ENCODE data around the gene TYROBP. TPM values are rescaled to one million over a fixed set of nuclear protein-coding genes. Genes with fewer than 3 reads are reported as not detected.

TYROBP gene
- total and polyA plus RNA-seq, 2 of the 4 experiments (the other 2 are of a cell fraction): not detected

- no peak for DNase-seq
- TF ChIP-seq MAZ (IDR thresholded peaks at IDR 0.05; ENCODE audit: borderline replicate concordance, low read depth, low read length) (no peak), RAD21 (IDR thresholded peaks at IDR 0.05; ENCODE audit: low read length) (no peak), CEBPB (IDR thresholded peaks at IDR 0.05; ENCODE audit: low read depth, low read length) (no peak)
- Histone ChIP-seq H3K79me1 (ENCODE audit: low read depth in 1 of 2, low read length in 2 of 2) (no peaks in the 10 kb centered on the region), H4K8ac (ENCODE audit: low read depth in 2 of 2, low read length in 2 of 2) (no peak overlapping the region), H4K91ac (ENCODE audit: insufficient read depth, low read depth, low read length) (no peak overlapping the region), H2BK120ac (ENCODE audit: low read depth, low read length) (no peak overlapping the region), H2BK15ac (ENCODE audit: low read depth, low read length) (no peak overlapping the region), H4K20me1 (ENCODE audit: insufficient read depth, low read length) (no peaks in the 10 kb centered on the region; the same call in 1 of the 2 replicates), H3K14ac (replicated peaks; ENCODE audit: low read depth, low read length) (no peak overlapping the region), H2BK5ac (ENCODE audit: low read depth, low read length, poor library complexity, severe bottlenecking) (no peak overlapping the region), H2AFZ (replicated peaks; ENCODE audit: low read length, poor library complexity) (no peak overlapping the region), H3K4ac (ENCODE audit: low read depth, low read length) (no peak overlapping the region), H3K4me3 (ENCODE audit: insufficient read depth, low read depth, low read length) (no peak overlapping the region), H2AK5ac (ENCODE audit: low read depth, low read length) (no peak overlapping the region), H3K9me3 (ENCODE audit: control insufficient read depth, insufficient read depth, low read length) (no peaks in the 10 kb centered on the region), H3K27ac (ENCODE audit: insufficient read depth, low read length) (no peak overlapping the region), H3K18ac (ENCODE audit: low read depth, low read length) (no peak overlapping the region), H2BK20ac (ENCODE audit: low read depth, low read length) (no peak overlapping the region), H3K4me2 (ENCODE audit: low read depth, low read length) (no peak overlapping the region), H2AK9ac (replicated peaks; ENCODE audit: low read depth, low read length, poor library complexity) (no peak overlapping the region), H4K5ac (ENCODE audit: low read depth, low read length) (no peak overlapping the region), H3K56ac (ENCODE audit: extremely low read depth, insufficient read depth, low read length) (no peak overlapping the region), H3K23ac (ENCODE audit: low read depth, low read length) (no peak overlapping the region), H3K4me1 (ENCODE audit: control insufficient read depth, insufficient read depth, low read length) (no peaks in the 10 kb centered on the region; the same call in 1 of the 2 replicates), H3K9ac (ENCODE audit: low read depth, low read length) (no peak overlapping the region), H3K27me3 (ENCODE audit: control insufficient read depth, insufficient read depth, low read length) (peaks cover 74% of the 10 kb centered on the region), H3K9me1 (ENCODE audit: insufficient read depth, low read length) (no peaks in the 10 kb centered on the region), H3K36me3 (ENCODE audit: control insufficient read depth, insufficient read depth, low read length) (no peaks in the 10 kb centered on the region)
- ChIA-PET CTCF (no interaction called here), POLR2A (ENCODE audit: unreplicated experiment) (no interaction called here)
- intact Hi-C loops (cut with micrococcal nuclease) (no loop called here), in situ Hi-C loops (cut with MboI; ENCODE audit: low sequenced_read_pairs) (no loop called here), dilution Hi-C loops (cut with HindIII; ENCODE audit: low sequenced_read_pairs, unreplicated experiment) (no loop called here)
- WGBS, 2 experiments (ENCODE audit: extremely low coverage in 2 of 2, insufficient read length in 1 of 2): 13% methylated on average over 16 of the region's 24 CpGs; no CpG with 5 or more reads in 1 of the 2 experiments
- no peak for ATAC-seq (ENCODE audit: low read depth)
- no TSS peak for BruUV-seq (replicated peaks)
Measured at GRCh38 chr19:35860436-35860817, 47.7 kb downstream of the TYROBP start.
